VCaP (cell line): Measurements from ENCODE around the gene HS3ST4.

ENCODE experiments used
- H3K27ac ChIP-seq: fragments of 450-650 bp; 2 replicates; pipeline ENCODE4 v1.5.1; 2017
- TF ChIP-seq, protein P1 (sequence below): fragments of 450-650 bp; conservative IDR thresholded peaks from 2 replicates; pipeline ENCODE4 v1.5.1; 2017; ENCODE audit warnings: mild to moderate bottlenecking, moderate library complexity

The HS3ST4 gene

DNA sequence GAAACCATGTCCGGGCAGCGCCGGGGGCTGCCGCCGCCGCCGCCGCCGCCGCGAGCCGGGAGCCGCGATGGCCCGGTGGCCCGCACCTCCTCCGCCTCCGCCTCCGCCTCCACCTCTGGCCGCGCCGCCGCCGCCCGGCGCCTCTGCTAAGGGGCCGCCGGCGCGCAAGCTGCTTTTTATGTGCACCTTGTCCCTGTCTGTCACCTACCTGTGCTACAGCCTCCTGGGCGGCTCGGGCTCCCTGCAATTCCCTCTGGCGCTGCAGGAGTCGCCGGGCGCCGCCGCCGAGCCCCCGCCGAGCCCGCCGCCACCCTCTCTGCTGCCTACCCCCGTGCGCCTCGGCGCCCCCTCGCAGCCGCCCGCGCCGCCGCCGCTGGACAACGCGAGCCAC is 587 bp downstream of the HS3ST4 start:
- peak overlapping the region; percentile 71; the same call in 1 of the 2 replicates for H3K27ac ChIP-seq
- TF ChIP-seq, protein P1, sequence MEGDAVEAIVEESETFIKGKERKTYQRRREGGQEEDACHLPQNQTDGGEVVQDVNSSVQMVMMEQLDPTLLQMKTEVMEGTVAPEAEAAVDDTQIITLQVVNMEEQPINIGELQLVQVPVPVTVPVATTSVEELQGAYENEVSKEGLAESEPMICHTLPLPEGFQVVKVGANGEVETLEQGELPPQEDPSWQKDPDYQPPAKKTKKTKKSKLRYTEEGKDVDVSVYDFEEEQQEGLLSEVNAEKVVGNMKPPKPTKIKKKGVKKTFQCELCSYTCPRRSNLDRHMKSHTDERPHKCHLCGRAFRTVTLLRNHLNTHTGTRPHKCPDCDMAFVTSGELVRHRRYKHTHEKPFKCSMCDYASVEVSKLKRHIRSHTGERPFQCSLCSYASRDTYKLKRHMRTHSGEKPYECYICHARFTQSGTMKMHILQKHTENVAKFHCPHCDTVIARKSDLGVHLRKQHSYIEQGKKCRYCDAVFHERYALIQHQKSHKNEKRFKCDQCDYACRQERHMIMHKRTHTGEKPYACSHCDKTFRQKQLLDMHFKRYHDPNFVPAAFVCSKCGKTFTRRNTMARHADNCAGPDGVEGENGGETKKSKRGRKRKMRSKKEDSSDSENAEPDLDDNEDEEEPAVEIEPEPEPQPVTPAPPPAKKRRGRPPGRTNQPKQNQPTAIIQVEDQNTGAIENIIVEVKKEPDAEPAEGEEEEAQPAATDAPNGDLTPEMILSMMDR = no peak

DNA sequence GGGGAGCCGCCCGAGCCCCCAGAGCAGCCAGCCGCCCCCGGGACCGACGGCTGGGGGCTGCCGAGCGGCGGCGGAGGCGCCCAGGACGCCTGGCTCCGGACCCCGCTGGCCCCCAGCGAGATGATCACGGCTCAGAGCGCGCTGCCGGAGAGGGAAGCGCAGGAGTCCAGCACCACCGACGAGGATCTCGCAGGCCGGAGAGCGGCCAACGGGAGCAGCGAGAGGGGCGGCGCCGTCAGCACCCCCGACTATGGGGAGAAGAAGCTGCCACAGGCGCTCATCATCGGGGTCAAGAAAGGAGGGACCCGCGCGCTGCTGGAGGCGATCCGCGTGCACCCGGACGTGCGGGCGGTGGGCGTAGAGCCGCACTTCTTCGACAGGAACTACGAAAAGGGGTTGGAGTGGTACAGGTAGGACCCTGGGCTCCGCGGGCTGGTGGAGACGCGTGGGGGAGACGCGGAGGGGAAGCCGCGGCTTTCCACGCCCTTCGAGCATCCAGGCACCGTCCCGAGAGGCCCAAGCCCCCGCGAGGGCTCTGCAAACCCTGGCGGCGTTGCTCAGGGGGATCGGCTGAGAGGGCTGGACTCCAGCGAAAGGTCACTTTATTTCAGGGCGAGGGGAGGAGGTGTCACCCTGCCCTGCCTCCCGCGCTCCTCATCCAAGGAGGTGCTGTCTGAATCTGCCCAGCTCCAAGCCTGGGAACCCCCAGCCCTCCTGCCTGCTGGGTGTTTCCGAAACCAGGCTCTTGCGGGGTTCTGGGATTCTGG is 1.2 kb downstream of the HS3ST4 start:
- TF ChIP-seq, protein P1 = no peak
- H3K27ac ChIP-seq = peak overlapping the region; percentile 71; the same call in 1 of the 2 replicates

DNA sequence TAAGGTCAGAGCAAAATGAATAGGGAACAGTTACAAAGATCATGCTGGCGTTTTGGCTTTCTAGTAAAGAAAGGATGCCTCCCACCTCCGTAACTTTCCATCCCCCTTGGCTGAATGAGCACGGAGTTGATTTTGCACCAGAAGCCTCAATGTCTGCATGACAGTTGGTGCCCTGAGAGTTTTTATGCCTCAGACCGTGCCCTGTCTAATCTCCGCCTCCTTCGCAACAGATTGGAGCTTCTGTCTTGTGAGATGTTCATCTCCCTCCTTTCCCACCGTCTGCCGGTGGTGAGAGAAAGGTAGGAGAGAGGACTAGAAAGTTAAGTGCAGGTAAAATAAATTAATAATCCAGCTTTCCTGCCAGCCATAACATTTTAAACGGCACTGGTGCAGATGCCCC is 1.9 kb downstream of the HS3ST4 start:
- TF ChIP-seq, protein P1 = no peak
- H3K27ac ChIP-seq = no peak overlapping the region

DNA sequence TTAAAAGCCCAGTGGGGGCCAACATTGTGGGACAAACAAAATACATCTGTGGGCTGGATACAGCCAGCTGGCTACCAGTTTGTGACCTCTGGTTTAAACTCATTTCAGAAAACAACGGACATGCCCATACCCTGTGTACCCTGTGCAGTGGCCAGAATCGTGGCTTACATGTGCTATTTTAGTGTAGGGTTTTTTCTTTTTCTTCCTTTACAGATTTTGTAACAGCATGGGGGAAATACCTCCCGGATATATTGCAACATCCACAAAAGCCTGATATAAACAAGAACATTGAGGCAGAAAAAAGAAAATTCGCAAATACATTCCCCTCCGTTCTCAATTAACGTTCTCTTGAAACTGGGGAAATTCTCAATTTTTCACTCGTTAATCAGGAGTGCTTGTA is 7.3 kb downstream of the HS3ST4 start:
- TF ChIP-seq, protein P1 = no peak
- H3K27ac ChIP-seq = no peak overlapping the region

DNA sequence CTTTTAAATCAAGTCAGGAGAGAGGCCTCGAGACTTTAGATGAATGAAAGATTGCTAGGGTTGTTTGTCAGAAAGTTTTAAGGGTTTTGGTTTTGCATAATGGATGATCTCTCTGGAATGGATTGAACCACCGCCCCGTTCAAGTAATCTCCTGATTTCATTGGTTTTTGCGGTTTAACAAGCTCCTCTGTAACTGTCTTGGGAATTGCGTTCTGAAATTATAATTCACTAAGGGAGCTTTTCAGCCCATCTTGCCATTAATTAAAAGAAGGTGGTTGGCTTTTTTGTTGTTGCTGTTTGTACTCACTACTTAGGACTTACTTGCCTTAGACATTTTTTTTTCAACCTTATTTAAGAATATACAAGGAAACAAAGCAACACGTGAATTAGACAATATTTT is 8.8 kb downstream of the HS3ST4 start:
- TF ChIP-seq, protein P1 = no peak
- no peak overlapping the region for H3K27ac ChIP-seq

DNA sequence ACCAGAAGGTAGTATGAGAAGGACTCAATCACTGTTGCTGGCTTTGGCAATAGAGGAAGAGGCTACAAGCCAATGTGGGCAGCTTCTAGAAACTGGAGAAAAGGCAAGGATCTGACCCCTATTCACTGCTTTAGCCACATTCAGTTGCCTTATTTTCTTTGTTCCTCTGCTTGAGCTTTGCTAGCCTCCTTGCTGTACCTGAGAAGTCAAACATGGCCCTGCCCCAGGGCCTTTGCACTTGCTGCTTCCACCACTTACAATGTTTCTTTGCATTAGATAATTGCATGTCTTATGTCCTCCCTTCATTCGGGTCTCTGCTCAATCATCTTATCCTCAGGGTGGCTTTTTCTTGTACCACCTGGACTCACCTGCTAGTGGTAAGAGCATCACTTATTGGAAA is 15.8 kb downstream of the HS3ST4 start:
- TF ChIP-seq, protein P1 = no peak
- H3K27ac ChIP-seq = no peak overlapping the region

DNA sequence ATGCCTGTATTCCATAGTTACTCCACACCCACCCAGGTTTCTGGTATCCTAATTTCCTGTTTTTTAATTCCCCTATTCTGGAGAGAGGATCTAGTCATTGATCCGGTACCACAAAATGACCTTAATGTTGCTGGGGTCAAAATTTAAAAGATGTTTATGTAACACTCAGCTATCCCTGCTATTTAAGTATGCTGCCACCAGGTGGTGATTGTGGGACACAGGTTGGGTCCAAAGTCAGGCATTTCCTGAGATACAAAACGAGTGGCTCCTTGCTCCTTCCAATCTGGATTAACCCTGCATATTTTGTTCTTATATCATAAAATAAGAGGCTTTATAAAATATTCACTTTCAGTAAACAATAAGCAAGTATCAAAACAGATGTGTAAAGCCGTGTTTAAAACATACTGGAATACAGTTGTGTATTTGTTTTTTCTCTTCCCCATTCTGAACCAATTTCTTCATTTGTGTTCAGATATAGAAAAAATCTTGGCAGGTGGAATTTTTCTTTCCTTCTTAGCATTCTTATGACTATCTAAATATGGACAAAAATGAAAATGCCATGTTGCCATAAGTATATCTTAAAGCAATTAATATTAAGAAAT is 16.3 kb downstream of the HS3ST4 start:
- H3K27ac ChIP-seq = no peak overlapping the region
- TF ChIP-seq, protein P1 = peak; percentile 61
